NOMO-1 treated with dmso at 0.1 percent for 144 hours (cell line): ENCODE results near the gene CHST8.
A peak's percentile ranks its signal among the peaks of the same experiment; 100 is the strongest.

Source experiments
- DNase-seq: peaks from one replicate; lab custom pipeline; 2025; ENCODE audit not compliant: unreplicated experiment; lab: John Stamatoyannopoulos, UW

Gene CHST8

GRCh38 chr19:33781415-33781935 is 159.7 kb downstream of the CHST8 start:
- no peak for DNase-seq

GRCh38 chr19:33781996-33782395 is 160.2 kb downstream of the CHST8 start:
- no peak for DNase-seq

GRCh38 chr19:33784432-33784831 is 162.7 kb downstream of the CHST8 start:
- DNase-seq: no peak

- DNase-seq: no peak
These were observed 164.0 kb downstream of the CHST8 start for GRCh38 chr19:33785795-33786194.

- no peak for DNase-seq
These were observed 166.9 kb downstream of the CHST8 start for GRCh38 chr19:33788676-33789075.

GRCh38 chr19:33789344-33789743 is 167.6 kb downstream of the CHST8 start:
- no peak for DNase-seq

- DNase-seq: no peak
These were observed 173.1 kb downstream of the CHST8 start for GRCh38 chr19:33794683-33795369.

GRCh38 chr19:33795370-33796163 is 173.8 kb downstream of the CHST8 start:
- peak; percentile 68 for DNase-seq

GRCh38 chr19:33796164-33796875 is 174.6 kb downstream of the CHST8 start, which contains the start of gene KCTD15:
TSS of gene KCTD15 (plus strand) at chr19:33796870. CDS start at chr19:33800455, 3,585 bp downstream.
- DNase-seq: peak; percentile 9

GRCh38 chr19:33797802-33798671 is 176.3 kb downstream of the CHST8 start:
- DNase-seq: no peak

- no peak for DNase-seq
These were observed 176.9 kb downstream of the CHST8 start for GRCh38 chr19:33798681-33799111.

GRCh38 chr19:33799476-33799875 is 177.7 kb downstream of the CHST8 start:
- DNase-seq: no peak

GRCh38 chr19:33800012-33800680 is 178.4 kb downstream of the CHST8 start:
- no peak for DNase-seq

GRCh38 chr19:33801411-33801810 is 179.7 kb downstream of the CHST8 start:
- no peak for DNase-seq

GRCh38 chr19:33802001-33802400 is 180.2 kb downstream of the CHST8 start:
- no peak for DNase-seq

- DNase-seq: no peak
These were observed 181.0 kb downstream of the CHST8 start for GRCh38 chr19:33802801-33803200.

GRCh38 chr19:33803383-33803782 is 181.6 kb downstream of the CHST8 start:
- DNase-seq: no peak

GRCh38 chr19:33804021-33804799 is 182.5 kb downstream of the CHST8 start:
- DNase-seq: no peak

GRCh38 chr19:33805313-33805712 is 183.6 kb downstream of the CHST8 start:
- DNase-seq: no peak
